A549 treated with CpdA at 1 μM for 4 hours (cell line): Measurements from ENCODE around the gene FBXW9. TPM values are rescaled to one million over a fixed set of nuclear protein-coding genes. Genes with fewer than 3 reads are reported as not detected.

Experiments
- total RNA-seq: library from RNA; stranded (reverse); fragments of 200-300 nt; extraction: Qiagen RNA extraction; gene quantifications from 5 replicates; pipeline ENCODE4 v1.2.3, GENCODE V29; 2022; ENCODE audit warnings: low read depth

FBXW9 gene
- total RNA-seq = 9.4 to 13.1 TPM (median 11.1 TPM) in 5 replicates

GRCh38 chr19:12696366-12697335 lies at the start of gene FBXW9:
Gene FBXW9, minus strand, starts transcription at chr19:12696631. Its CDS starts 50 bp downstream, at chr19:12696581.

GRCh38 chr19:12736995-12737834 lies 40.8 kb upstream of the FBXW9 start, which contains the start of gene GET3:
Gene GET3, plus strand, starts transcription at chr19:12737497. Its CDS starts 9 bp downstream, at chr19:12737506.

GRCh38 chr19:12723641-12724426 lies 27.4 kb upstream of the FBXW9 start, which contains the start of gene TNPO2:
Gene TNPO2, minus strand, starts transcription at chr19:12723932. Its CDS starts 2,955 bp downstream, at chr19:12720977.

GRCh38 chr19:12687496-12688196 lies 8.8 kb downstream of the FBXW9 start, which contains the start of gene GNG14:
Gene GNG14, plus strand, starts transcription at chr19:12687998. Its CDS starts 51 bp downstream, at chr19:12688049.

GRCh38 chr19:12681074-12681987 lies 15.1 kb downstream of the FBXW9 start, which contains the start of gene DHPS:
Gene DHPS, minus strand, starts transcription at chr19:12681880. Its CDS starts 114 bp downstream, at chr19:12681766.

GRCh38 chr19:12666265-12667048 lies 30.0 kb downstream of the FBXW9 start, which contains the start of the genes MAN2B1 and WDR83:
Gene MAN2B1, minus strand, starts transcription at chr19:12666742. Its CDS starts 41 bp downstream, at chr19:12666701.
Gene WDR83, plus strand, starts transcription at chr19:12666807. Its CDS starts 2,984 bp downstream, at chr19:12669791.

Other genes starting within 250 kb of the FBXW9 start
- 0.04 TPM in 1 of 5 replicates, not detected in the others for gene ZNF709, start 211.8 kb downstream of the FBXW9 start, total RNA-seq
- gene ZNF564, start 145.1 kb downstream of the FBXW9 start, total RNA-seq = 1.6 to 2.4 TPM (median 1.7 TPM) in 5 replicates
- gene ZNF490, start 85.8 kb downstream of the FBXW9 start, total RNA-seq = 0.55 to 0.78 TPM (median 0.62 TPM) in 5 replicates
- 4.2 to 7.9 TPM (median 5.0 TPM) in 5 replicates for gene ZNF791, start 85.7 kb downstream of the FBXW9 start, total RNA-seq
- 16.4 to 20.7 TPM (median 17.5 TPM) in 5 replicates for gene MAN2B1, start 29.9 kb downstream of the FBXW9 start, total RNA-seq
- gene WDR83, start 29.8 kb downstream of the FBXW9 start, total RNA-seq = 7.6 to 13.8 TPM (median 10.8 TPM) in 5 replicates
- gene DHPS, start 14.8 kb downstream of the FBXW9 start, total RNA-seq = 42.7 to 54.1 TPM (median 50.9 TPM) in 5 replicates
- gene GNG14, start 8.6 kb downstream of the FBXW9 start, total RNA-seq = not detected in 5 replicates
- gene TNPO2, start 27.3 kb upstream of the FBXW9 start, total RNA-seq = 26.5 to 38.1 TPM (median 34.8 TPM) in 5 replicates
- gene TRIR, start 38.1 kb upstream of the FBXW9 start, total RNA-seq = 154 to 217 TPM (median 198 TPM) in 5 replicates
- gene GET3, start 40.9 kb upstream of the FBXW9 start, total RNA-seq = 66.0 to 99.1 TPM (median 96.6 TPM) in 5 replicates
- gene BEST2, start 55.2 kb upstream of the FBXW9 start, total RNA-seq = 0.05 to 0.10 TPM (median 0.08 TPM) in 3 of 5 replicates, not detected in the others
- 9.1 to 13.2 TPM (median 10.1 TPM) in 5 replicates for gene HOOK2, start 78.9 kb upstream of the FBXW9 start, total RNA-seq
- gene JUNB, start 94.9 kb upstream of the FBXW9 start, total RNA-seq = 80.8 to 152 TPM (median 131 TPM) in 5 replicates
- gene PRDX2, start 105.2 kb upstream of the FBXW9 start, total RNA-seq = 0.41 to 0.94 TPM (median 0.74 TPM) in 5 replicates
- 8.2 to 20.2 TPM (median 11.8 TPM) in 4 of 5 replicates, not detected in the other for gene THSD8, start 105.4 kb upstream of the FBXW9 start, total RNA-seq
- 26.5 to 49.9 TPM (median 42.8 TPM) in 5 replicates for gene RNASEH2A, start 110.0 kb upstream of the FBXW9 start, total RNA-seq
- gene RTBDN, start 137.9 kb upstream of the FBXW9 start, total RNA-seq = 0.10 to 0.77 TPM (median 0.27 TPM) in 4 of 5 replicates, not detected in the other
- gene MAST1, start 141.9 kb upstream of the FBXW9 start, total RNA-seq = 1.0 to 3.0 TPM (median 1.9 TPM) in 5 replicates
- 26.4 to 33.8 TPM (median 31.6 TPM) in 5 replicates for gene DNASE2, start 184.8 kb upstream of the FBXW9 start, total RNA-seq
- 0.08 TPM in 1 of 5 replicates, not detected in the others for gene KLF1, start 190.6 kb upstream of the FBXW9 start, total RNA-seq
- 8.9 to 12.5 TPM (median 9.9 TPM) in 5 replicates for gene GCDH, start 194.5 kb upstream of the FBXW9 start, total RNA-seq
- 0.23 to 0.55 TPM (median 0.40 TPM) in 5 replicates for gene SYCE2, start 222.7 kb upstream of the FBXW9 start, total RNA-seq
- gene FARSA, start 237.1 kb upstream of the FBXW9 start, total RNA-seq = 77.7 to 87.4 TPM (median 81.4 TPM) in 5 replicates
- 606 to 640 TPM (median 607 TPM) in 5 replicates for gene CALR, start 242.0 kb upstream of the FBXW9 start, total RNA-seq
- 73.6 to 84.7 TPM (median 79.2 TPM) in 5 replicates for gene RAD23A, start 249.2 kb upstream of the FBXW9 start, total RNA-seq